ENCODE measurements around the gene FNDC3A.
"Not testable (repeated sequence)": the region's sequence is repeated elsewhere in the genome, so short reads cannot be mapped to it uniquely, and the experiment has no call there.

The FNDC3A gene

GRCh38 chr13:49082653-49083536, 107.2 kb downstream of the FNDC3A start:
- DNase-seq (ENCODE audit: low read depth in 2 of 2): no peak

DNA sequence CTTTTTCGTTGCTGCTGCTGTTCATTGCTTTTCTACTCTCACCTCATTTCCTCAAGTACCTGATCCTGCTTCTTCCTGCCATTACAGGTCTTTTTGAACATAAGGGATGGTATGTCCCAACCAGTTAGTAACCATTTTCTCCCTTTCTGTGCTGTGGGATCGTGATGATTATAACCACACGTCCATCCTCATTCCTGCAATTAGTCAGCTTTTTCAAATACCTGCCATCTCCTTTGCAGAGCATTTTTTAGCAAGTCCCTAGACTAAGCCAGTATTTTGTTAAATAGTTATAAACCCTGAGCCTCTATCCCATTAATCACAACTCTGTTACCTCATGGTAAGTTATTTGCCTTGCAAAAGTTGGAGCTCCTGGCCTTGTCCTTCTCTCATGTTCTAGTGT, 109.2 kb downstream of the FNDC3A start:
- no peak for DNase-seq (ENCODE audit: low read depth in 2 of 2)

- no peak for DNase-seq (ENCODE audit: low read depth in 2 of 2)
Measured at GRCh38 chr13:49086722-49087121, 111.0 kb downstream of the FNDC3A start.

- DNase-seq (ENCODE audit: low read depth in 2 of 2): no peak
Measured at GRCh38 chr13:49093376-49093775, 117.7 kb downstream of the FNDC3A start.

DNA sequence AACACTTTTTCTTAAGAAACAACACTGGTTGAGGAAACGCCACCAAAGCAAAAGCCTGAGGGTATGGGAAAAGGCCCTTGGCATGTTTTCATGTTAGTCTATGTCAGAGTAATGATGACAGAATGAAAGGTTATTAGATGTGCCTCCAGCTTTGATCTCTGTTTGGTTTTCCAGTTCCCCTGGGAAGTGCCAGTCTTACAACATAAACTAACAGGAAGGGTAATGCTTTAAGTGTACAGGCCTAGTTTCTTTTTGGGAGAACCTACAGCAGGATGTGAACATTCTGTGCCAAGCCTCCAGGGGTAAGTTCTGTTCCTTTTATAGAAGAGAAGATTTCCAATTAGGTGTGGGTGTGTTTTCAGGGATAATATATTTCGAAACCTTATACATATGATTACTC, 121.7 kb downstream of the FNDC3A start:
- DNase-seq (ENCODE audit: low read depth in 2 of 2): no peak

- DNase-seq (ENCODE audit: low read depth in 2 of 2): no peak
Measured at GRCh38 chr13:49098198-49098597, 122.5 kb downstream of the FNDC3A start.

DNA sequence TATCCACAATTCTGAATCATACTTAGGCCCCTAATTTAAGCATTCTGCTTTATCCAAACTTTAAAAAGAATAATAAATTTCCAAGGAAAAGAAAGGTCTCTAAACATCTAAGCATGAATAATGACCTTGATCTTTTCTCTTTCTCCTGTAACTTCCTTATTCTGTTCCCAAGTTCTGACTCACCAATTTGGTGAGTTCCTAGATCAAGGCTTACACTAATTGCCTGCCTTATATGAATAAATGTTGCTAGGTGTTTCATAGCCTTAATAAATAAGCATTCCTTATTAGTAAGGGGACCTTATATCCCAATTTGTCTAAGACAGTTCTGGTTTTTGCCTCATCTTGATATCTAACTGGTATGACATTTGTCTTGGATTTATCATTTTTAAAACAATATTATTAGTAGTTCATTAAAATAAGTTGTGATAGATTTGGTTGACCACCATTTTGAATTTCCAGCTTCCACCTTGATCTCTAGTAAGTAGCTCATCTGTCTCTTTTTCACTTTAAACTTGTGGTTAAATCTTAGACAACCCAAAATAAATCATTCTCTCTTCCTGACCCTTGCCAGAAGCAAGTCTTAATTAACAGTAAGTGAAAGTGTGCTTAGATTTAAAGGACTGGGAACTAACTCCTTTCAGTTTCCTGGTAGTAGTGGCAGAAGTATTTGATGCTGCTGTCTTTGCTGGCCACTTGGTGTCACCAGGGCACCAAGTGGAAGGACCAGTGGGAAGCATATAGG, 123.2 kb downstream of the FNDC3A start:
- no peak for DNase-seq (ENCODE audit: low read depth in 2 of 2)

DNA sequence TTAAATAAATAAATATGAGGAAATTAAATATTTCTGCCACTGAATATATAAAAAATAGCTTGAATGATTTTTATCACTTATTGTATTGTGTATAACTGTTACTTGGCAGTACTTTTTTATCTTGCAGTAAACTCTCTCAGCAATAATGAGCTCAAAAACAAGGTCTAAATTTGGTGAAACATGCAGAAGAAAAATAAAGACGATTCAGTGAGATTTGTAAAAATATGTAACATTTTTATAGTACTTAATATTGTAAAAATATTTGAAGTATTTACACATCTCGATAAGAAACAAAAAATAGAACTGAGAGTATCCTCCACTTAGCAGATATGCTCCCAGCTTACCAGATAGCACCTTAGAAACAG, 123.8 kb downstream of the FNDC3A start:
- no peak for DNase-seq (ENCODE audit: low read depth in 2 of 2)

- no peak for DNase-seq (ENCODE audit: low read depth in 2 of 2)
Measured at GRCh38 chr13:49100637-49101570, 125.2 kb downstream of the FNDC3A start.

GRCh38 chr13:49108196-49108595, 132.5 kb downstream of the FNDC3A start:
- DNase-seq (ENCODE audit: low read depth in 2 of 2): no peak

DNA sequence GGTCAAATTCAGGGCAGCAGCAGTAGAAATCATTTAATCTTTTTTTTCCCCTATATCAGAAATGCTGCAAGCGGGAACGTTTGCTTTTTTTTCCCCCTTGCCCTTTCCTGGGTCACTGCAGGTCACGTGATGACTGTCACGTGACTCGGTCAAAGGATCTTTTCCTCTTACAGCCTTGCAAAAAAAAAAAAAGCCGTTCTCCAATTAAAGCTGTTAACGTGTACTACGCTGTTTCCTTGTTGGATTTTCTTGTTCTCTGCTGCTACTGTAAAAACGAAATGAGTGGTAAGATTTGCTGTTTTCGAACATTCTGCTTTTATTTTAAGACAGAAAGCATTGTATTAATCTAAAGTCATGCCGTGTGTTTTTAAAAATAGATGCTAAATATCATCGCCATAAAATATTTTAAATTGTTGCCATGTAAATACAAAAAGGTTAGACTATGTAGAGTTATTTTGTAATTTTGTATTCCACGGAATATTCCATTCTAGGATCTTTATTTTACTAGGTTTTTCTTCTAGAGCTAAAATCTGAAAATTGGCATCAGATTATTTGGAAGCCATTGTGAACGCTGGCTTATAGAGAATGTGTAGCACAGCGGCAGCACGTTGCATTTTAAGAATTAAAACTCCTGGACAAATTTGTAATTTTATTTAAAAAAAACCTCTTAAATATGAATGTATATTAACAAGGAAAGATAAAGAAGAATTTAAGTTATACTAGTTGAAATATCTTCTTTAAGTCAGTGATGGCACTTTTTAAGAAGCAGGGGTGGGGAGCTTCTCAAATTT, 134.6 kb downstream of the FNDC3A start:
- DNase-seq (ENCODE audit: low read depth in 2 of 2): peak; percentile 32 to 48

GRCh38 chr13:49110913-49111170, 135.1 kb downstream of the FNDC3A start:
- no peak for DNase-seq (ENCODE audit: low read depth in 2 of 2)

GRCh38 chr13:49112782-49113525, 137.2 kb downstream of the FNDC3A start:
- no peak for DNase-seq (ENCODE audit: low read depth in 2 of 2)

- DNase-seq (ENCODE audit: low read depth in 2 of 2): no peak
Measured at GRCh38 chr13:49113526-49114286, 138.0 kb downstream of the FNDC3A start.

GRCh38 chr13:49116873-49117272, 141.2 kb downstream of the FNDC3A start:
- DNase-seq (ENCODE audit: low read depth in 2 of 2): no peak

GRCh38 chr13:49118455-49118854, 142.7 kb downstream of the FNDC3A start:
- DNase-seq (ENCODE audit: low read depth in 2 of 2): not testable (repeated sequence)

DNA sequence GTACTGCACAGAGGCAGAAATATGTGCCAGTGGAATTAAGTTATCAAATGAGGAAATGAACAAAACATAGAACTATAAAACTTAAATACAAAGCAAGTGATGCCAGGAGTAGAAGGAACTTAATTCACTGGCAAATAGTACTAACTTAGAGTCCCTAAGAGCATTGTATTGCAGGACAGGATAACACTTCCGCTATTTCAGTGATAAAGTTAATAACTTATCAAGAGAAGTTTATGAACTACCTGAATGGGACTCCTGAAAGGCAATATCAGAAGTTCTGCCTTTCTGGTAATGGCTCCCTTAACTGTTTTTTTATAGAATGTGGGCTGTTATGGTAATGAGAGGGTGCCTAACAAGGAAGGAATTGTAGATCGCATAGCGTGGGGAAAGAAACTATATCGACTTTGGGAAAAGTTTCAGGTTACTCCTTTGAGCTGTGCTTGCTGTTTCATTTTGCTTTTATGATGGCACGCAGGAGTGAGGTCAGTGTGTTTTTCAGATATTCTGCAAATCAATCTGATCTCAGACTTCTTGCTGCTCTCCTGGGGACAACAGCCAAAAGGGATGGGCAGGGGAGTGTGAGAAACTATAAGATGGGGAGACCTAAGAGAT, 149.1 kb downstream of the FNDC3A start:
- DNase-seq (ENCODE audit: low read depth in 2 of 2): no peak

- no peak for DNase-seq (ENCODE audit: low read depth in 2 of 2)
Measured at GRCh38 chr13:49125964-49126524, 150.3 kb downstream of the FNDC3A start.

GRCh38 chr13:49132479-49133002, 156.8 kb downstream of the FNDC3A start:
- no peak for DNase-seq (ENCODE audit: low read depth in 2 of 2)
